Smooth muscle cell of the brain vasculature (primary cell): ENCODE measurements around the gene TNFAIP2.
"Not testable (repeated sequence)": the region's sequence is repeated elsewhere in the genome, so short reads cannot be mapped to it uniquely, and the experiment has no call there.

Source experiments
- DNase-seq: peaks from one replicate; pipeline ENCODE4 v3.0.0-alpha.2; 2012; ENCODE audit warnings: low read depth, low spot score

Gene TNFAIP2

GRCh38 chr14:103135333-103136260 lies 12.3 kb downstream of the TNFAIP2 start:
- DNase-seq: no peak

- no peak for DNase-seq
Measured at GRCh38 chr14:103136388-103137271, 13.4 kb downstream of the TNFAIP2 start.

- no peak for DNase-seq
Measured at GRCh38 chr14:103137689-103138300, 14.5 kb downstream of the TNFAIP2 start.

GRCh38 chr14:103138301-103139131 lies 15.3 kb downstream of the TNFAIP2 start:
- no peak for DNase-seq

- no peak for DNase-seq
Measured at GRCh38 chr14:103139132-103140025, 16.1 kb downstream of the TNFAIP2 start.

GRCh38 chr14:103140316-103141109 lies 17.3 kb downstream of the TNFAIP2 start:
- DNase-seq: no peak

- DNase-seq: no peak
Measured at GRCh38 chr14:103141117-103141796, 18.0 kb downstream of the TNFAIP2 start.

- DNase-seq: no peak
Measured at GRCh38 chr14:103142026-103142425, 18.8 kb downstream of the TNFAIP2 start.

- DNase-seq: no peak
Measured at GRCh38 chr14:103142721-103143302, 19.6 kb downstream of the TNFAIP2 start.

- DNase-seq: no peak
Measured at GRCh38 chr14:103143506-103143905, 20.2 kb downstream of the TNFAIP2 start.

GRCh38 chr14:103144085-103144484 lies 20.8 kb downstream of the TNFAIP2 start:
- DNase-seq: no peak

- DNase-seq: no peak
Measured at GRCh38 chr14:103146141-103146709, 23.0 kb downstream of the TNFAIP2 start.

GRCh38 chr14:103149351-103150237 lies 26.3 kb downstream of the TNFAIP2 start:
- no peak for DNase-seq

GRCh38 chr14:103151270-103151945 lies 28.1 kb downstream of the TNFAIP2 start:
- no peak for DNase-seq

GRCh38 chr14:103155010-103155409 lies 31.7 kb downstream of the TNFAIP2 start:
- DNase-seq: no peak

GRCh38 chr14:103155416-103155815 lies 32.2 kb downstream of the TNFAIP2 start:
- not testable (repeated sequence) for DNase-seq
